Measurements from ENCODE around the gene APOC3.
"Not testable (repeated sequence)": the region's sequence is repeated elsewhere in the genome, so short reads cannot be mapped to it uniquely, and the experiment has no call there.

APOC3 gene

GRCh38 chr11:116830184-116830912 lies 641 bp downstream of the APOC3 start:
- DNase-seq (ENCODE audit: low read depth in 2 of 2), result no peak

DNA sequence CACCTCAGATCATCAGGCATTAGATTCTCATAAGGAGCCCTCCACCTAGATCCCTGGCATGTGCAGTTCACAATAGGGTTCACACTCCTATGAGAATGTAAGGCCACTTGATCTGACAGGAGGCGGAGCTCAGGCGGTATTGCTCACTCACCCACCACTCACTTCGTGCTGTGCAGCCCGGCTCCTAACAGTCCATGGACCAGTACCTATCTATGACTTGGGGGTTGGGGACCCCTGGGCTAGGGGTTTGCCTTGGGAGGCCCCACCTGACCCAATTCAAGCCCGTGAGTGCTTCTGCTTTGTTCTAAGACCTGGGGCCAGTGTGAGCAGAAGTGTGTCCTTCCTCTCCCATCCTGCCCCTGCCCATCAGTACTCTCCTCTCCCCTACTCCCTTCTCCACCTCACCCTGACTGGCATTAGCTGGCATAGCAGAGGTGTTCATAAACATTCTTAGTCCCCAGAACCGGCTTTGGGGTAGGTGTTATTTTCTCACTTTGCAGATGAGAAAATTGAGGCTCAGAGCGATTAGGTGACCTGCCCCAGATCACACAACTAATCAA lies 2.2 kb downstream of the APOC3 start:
- DNase-seq (ENCODE audit: low read depth in 2 of 2), result no peak

- DNase-seq (ENCODE audit: low read depth in 2 of 2), result no peak
Observed at GRCh38 chr11:116832350-116833290, 2.9 kb downstream of the APOC3 start.

DNA sequence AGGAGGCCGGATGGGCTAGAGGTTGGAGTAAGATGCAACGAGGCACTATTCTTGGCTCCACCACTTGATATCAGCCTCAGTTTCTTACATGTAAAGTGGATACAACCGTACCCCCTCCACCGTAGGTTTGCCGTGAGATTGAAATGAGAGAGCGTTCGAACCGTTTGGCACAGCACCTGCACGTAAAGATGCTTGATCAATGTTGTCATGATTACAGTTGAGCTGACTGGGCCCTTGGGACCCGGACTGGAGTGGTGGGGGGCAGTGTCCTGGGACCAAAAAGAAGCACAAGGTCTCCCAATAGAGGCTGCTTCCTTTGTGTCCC lies 3.7 kb downstream of the APOC3 start:
- no peak for DNase-seq (ENCODE audit: low read depth in 2 of 2)

GRCh38 chr11:116833816-116834534 lies 4.3 kb downstream of the APOC3 start:
- DNase-seq (ENCODE audit: low read depth in 2 of 2), result no peak

DNA sequence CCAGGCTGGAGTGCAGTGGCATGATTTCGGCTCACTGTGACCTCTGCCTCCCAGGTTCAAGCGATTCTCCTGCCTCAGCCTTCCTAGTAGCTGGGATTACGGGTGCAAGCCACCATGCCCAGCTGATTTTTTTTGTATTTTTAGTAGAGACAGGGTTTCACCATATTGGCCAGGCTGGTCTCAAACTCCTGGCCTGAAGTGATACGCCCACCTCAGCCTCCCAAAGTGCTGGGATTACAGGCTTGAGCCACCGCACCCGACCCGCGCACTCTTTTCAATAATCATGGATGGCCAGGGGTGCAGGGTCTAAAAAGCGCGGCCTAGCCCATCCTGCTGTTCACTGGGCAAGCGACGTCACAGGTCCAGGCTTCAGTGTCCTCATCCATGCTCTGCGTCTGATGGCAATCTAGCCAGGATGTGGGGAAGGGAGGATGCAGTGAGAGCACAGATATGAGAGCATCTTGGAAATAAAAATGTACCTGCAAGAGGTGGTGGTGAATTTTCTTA lies 4.9 kb downstream of the APOC3 start:
- not testable (repeated sequence) for DNase-seq (ENCODE audit: low read depth in 2 of 2)

DNA sequence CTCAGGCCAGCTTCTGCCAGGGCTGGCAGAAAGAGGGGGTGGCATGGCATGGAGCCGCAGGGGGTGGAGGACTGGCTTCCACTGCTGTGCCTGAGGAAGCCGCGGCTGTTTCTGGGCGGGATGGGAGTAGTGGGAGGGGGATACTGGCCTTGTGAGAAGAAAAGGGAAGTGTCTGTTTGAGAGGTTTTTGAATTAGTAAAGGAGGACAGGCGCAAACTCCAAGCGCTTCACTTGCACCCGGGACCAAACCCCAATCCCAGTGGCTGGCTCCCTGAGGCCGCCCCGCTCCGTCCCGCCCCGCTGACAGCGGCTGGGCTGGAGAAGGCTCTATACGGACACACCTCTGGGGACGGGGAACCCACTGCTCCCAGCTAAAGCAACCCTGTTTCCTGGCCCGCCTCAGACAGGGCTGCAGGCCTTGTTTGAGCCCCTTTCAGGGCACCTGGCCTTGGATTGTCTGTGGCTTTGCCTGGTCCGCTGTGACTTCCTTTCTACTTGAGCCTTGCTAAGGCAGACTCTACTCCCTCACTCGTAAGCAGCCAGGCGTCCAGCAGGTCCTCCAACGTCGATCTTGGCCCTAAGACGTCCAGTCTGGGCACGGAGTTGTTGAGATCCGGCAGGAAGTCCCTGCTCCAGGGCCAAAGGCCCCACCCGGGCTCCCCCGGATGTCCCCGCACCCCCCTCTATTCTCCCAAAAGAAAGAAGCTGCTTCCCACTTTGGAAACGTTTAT lies 5.5 kb downstream of the APOC3 start:
- DNase-seq (ENCODE audit: low read depth in 2 of 2), result no peak

DNA sequence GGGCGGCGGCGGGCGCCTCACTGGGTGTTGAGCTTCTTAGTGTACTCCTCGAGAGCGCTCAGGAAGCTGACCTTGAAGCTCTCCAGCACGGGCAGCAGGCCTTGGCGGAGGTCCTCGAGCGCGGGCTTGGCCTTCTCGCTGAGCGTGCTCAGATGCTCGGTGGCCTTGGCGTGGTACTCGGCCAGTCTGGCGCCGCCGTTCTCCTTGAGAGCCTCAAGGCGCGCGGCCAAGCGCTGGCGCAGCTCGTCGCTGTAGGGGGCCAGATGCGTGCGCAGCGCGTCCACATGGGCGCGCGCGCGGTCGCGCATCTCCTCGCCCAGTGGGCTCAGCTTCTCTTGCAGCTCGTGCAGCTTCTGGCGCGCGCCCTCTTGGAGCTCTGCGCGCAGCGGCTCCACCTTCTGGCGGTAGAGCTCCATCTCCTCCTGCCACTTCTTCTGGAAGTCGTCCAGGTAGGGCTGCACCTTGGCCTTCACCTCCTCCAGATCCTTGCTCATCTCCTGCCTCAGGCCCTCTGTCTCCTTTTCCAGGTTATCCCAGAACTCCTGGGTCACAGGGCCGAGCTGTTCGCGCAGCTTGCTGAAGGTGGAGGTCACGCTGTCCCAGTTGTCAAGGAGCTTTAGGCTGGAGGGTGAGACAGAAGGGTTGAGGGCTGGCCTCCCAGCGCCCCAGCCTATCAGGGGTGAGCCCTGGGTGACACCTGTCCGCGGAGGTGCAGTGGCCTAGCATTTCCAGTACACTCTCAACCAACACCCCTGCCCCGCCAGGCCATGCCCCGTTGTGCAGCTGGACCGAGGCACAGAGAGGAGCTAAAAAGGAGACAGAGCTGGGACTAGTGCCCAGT lies 6.3 kb downstream of the APOC3 start:
- DNase-seq (ENCODE audit: low read depth in 2 of 2), result peak; percentile 53 to 55

- no peak for DNase-seq (ENCODE audit: low read depth in 2 of 2)
Observed at GRCh38 chr11:116836632-116836991, 6.9 kb downstream of the APOC3 start.

- DNase-seq (ENCODE audit: low read depth in 2 of 2), result no peak
Observed at GRCh38 chr11:116837231-116838091, 7.8 kb downstream of the APOC3 start, which contains the start of gene APOA1. TSS of gene APOA1 (minus strand) at chr11:116837622. CDS start at chr11:116837387, 235 bp downstream.

DNA sequence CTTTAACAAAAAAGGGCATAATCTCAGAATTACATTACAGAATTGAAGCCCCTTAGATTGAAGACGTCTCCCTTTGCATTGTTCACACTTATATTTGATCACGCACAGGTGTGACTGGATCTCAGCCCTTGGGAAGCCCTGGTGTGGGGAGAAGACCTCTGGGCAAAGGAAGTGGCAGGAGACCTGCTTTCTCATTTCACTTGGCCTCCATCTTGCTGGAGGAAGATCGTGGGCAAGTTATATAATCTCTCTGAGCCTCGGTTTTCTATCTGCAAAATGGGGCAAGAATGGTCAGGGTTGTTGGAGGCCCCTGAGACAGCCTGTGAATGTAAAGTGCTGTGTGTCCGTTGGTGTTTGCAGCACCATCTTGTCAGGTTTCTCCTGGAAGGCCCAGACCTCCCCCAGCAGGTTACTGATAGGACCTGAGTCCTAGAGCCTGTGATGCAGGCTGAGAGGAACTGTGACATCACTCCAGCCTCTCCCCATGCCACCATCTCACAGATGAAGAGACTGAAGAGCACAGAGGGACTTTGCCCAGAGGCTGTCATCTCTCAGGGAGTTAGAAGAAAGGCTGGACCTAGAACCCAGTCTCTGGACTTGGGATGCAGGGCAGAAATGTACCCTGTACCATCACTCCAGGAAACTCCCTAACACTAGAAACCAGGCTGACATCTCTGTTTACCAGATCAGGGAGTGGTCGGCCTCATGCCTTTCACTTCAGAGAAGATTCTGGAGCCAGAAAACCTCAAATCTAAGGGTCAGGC lies 8.8 kb downstream of the APOC3 start:
- DNase-seq (ENCODE audit: low read depth in 2 of 2), result no peak

- DNase-seq (ENCODE audit: low read depth in 2 of 2), result no peak
Observed at GRCh38 chr11:116840224-116840745, 10.6 kb downstream of the APOC3 start.

GRCh38 chr11:116840746-116841296 lies 11.1 kb downstream of the APOC3 start:
- no peak for DNase-seq (ENCODE audit: low read depth in 2 of 2)

DNA sequence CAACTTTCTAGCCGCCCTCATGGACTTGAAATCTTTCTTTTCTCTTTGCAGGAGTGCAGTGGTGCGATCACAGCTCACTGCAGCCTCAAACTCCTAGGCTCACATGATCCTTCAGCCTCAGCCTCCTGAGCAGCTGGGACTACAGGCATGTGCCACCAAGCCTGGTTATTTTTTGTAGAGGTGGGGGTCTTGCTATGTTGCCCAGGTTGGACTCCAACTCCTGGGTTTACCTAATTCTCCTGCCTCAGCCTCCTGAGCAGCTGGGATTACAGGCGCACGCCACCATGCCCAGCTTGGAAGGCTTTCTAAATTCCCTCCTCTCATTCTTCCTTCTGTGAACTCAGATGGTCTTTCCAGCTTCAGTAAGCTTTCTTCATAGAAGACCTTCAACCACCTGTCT lies 12.4 kb downstream of the APOC3 start:
- no peak for DNase-seq (ENCODE audit: low read depth in 2 of 2)

- DNase-seq (ENCODE audit: low read depth in 2 of 2), result no peak
Observed at GRCh38 chr11:116842909-116843308, 13.2 kb downstream of the APOC3 start.

DNA sequence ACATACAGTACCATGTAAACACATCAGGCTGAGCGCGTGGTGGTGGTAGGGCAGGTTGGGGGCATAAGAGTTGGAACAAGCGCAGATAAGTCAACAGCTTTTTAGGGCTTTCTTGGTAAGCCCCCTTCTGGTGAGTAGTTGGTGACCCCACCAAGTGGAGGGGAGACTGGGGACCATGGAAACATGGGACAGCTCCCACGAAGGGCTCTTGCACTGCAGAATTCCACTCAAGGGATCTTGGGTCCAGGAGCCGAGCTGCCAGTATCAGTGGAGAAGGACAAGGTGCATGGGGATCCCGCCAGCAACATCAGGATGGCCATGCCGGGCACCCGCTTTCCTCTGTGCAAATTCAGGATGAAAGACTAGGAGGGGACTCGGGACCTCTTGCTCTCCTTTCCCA lies 14.0 kb downstream of the APOC3 start:
- no peak for DNase-seq (ENCODE audit: low read depth in 2 of 2)

DNA sequence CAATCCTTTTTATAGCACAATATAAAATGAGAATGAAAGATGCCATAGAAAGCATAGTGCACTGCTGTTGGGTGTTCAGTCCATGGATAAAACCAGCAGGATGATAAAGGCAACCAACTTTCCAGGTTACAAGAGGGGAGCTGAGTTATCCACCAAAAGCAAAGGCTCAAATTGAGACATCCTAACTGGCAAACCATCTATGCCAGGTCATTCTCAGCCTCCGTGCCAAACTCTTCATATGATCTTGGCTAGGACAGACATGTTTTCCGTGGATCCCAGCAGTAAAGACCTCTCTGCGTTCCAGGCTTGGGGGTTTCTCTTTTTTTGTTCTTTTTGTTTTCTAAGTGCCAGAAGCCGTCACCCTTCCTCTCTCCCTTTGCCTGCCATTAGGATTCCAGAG lies 15.0 kb downstream of the APOC3 start:
- no peak for DNase-seq (ENCODE audit: low read depth in 2 of 2)

DNA sequence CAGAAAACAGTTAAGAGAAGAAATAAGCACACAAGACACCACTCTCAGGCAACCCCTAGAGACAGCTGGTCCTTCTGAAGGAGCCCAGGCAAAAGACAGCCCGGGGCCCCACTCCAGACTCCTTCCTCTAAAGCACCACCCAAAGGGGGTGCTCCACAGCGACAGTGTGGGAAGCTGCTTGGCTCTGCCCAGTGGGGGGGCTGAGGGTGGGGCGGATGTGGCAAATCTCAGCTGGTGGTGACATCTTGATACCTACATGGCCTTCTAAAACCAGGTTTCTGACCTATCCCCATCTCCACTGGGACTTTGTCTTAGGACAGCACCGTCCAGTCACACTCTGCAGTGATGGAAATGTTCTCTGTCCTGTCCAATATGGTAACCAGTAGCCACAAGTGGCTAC lies 17.9 kb downstream of the APOC3 start:
- DNase-seq (ENCODE audit: low read depth in 2 of 2), result no peak
